ENCODE results near the gene DOCK9.

Gene DOCK9

GRCh38 chr13:98874029-98874397, 103.9 kb downstream of the DOCK9 start:
- DNase-seq = no peak
- Histone ChIP-seq H3K27me3 (ENCODE audit: insufficient read depth, low read length) (no peaks in the 10 kb centered on the region), H3K4me2 (ENCODE audit: low read length) (no peak overlapping the region), H3K18ac (ENCODE audit: low read length) (no peak overlapping the region), H3K79me2 (ENCODE audit: control insufficient read depth, insufficient read depth, low read length, poor library complexity) (peaks cover 2% of the 10 kb centered on the region), H2BK12ac (ENCODE audit: low read length) (no peak overlapping the region), H4K8ac (ENCODE audit: low read depth, low read length) (no peak overlapping the region), H3K36me3 (ENCODE audit: control insufficient read depth in 1 of 2, insufficient read depth in 2 of 2, low read length in 2 of 2) (peaks cover 28 to 37% of the 10 kb centered on the region in 2 experiments), H3K4me3 (ENCODE audit: low read depth, low read length) (no peak overlapping the region), H3K23ac (ENCODE audit: low read length) (no peak overlapping the region), H3K4me1 (ENCODE audit: control insufficient read depth in 1 of 2, insufficient read depth in 2 of 2, low read length in 2 of 2) (peaks cover 3 to 11% of the 10 kb centered on the region in 2 experiments), H2BK5ac (ENCODE audit: low read depth, low read length, poor library complexity) (no peak overlapping the region), H4K12ac (ENCODE audit: low read depth, low read length) (no peak overlapping the region), H2AK5ac (ENCODE audit: low read length) (no peak overlapping the region), H3K14ac (ENCODE audit: low read length) (no peak overlapping the region), H3K27ac (ENCODE audit: low read depth, low read length) (no peak overlapping the region), H3K9me3 (ENCODE audit: insufficient read depth, low read depth, low read length) (peaks cover 3% of the 10 kb centered on the region), H4K91ac (ENCODE audit: low read depth, low read length) (no peak overlapping the region), H3K9ac (ENCODE audit: low read length) (no peak overlapping the region), H3K4ac (ENCODE audit: low read depth, low read length) (no peak overlapping the region), H2BK120ac (ENCODE audit: insufficient read depth, low read length, poor library complexity) (no peak overlapping the region), H3K79me1 (ENCODE audit: low read length) (no peaks in the 10 kb centered on the region), H2AFZ (ENCODE audit: insufficient read depth, low read length, poor library complexity) (no peak overlapping the region)
- WGBS (ENCODE audit: extremely low coverage, insufficient coverage, insufficient read length) = no CpG with 5 or more reads among the region's 2 CpGs

DNA sequence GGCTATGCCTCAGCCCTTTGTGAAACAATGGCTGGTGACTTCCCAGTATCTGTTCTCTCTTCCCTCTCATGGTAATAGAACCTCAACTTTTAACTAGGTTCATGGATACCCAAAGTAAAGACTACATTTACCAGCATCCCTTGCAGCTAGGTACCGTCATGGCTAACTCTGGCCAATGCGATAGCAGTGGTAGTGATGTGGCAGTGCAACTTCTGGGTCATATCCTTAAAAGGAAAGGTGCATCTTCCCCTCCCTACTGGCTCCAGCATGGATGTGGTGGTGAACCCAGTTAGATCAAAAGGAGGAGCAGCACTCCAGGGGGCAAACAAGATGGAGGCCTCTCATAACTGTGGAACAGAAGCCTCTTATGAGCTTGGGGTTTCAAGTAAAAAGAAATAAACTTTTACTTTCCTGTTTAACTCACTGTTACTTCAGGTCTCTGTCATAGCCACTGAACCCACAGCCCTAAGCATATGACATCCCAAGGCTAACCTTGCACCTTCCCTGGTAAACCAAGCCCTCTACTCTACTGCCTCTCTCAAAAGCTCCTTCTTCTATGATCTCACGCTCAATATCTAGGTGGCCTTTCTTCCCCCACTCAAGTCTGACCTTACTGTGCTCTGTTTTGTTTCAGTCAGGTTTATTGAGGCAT, 104.4 kb downstream of the DOCK9 start:
- WGBS (ENCODE audit: extremely low coverage, insufficient coverage, insufficient read length) = no CpG with 5 or more reads among the region's 3 CpGs
- Histone ChIP-seq H3K79me1 (ENCODE audit: low read length) (no peaks in the 10 kb centered on the region), H3K23ac (ENCODE audit: low read length) (no peak overlapping the region), H3K9me3 (ENCODE audit: insufficient read depth, low read depth, low read length) (peaks cover 3% of the 10 kb centered on the region), H3K36me3 (ENCODE audit: control insufficient read depth in 1 of 2, insufficient read depth in 2 of 2, low read length in 2 of 2) (peaks cover 23 to 34% of the 10 kb centered on the region in 2 experiments), H4K91ac (ENCODE audit: low read depth, low read length) (no peak overlapping the region), H4K8ac (ENCODE audit: low read depth, low read length) (no peak overlapping the region), H4K12ac (ENCODE audit: low read depth, low read length) (no peak overlapping the region), H2BK120ac (ENCODE audit: insufficient read depth, low read length, poor library complexity) (no peak overlapping the region), H3K79me2 (ENCODE audit: control insufficient read depth, insufficient read depth, low read length, poor library complexity) (peaks cover 2% of the 10 kb centered on the region), H3K27ac (ENCODE audit: low read depth, low read length) (no peak overlapping the region), H3K4ac (ENCODE audit: low read depth, low read length) (no peak overlapping the region), H2AFZ (ENCODE audit: insufficient read depth, low read length, poor library complexity) (no peak overlapping the region), H2BK12ac (ENCODE audit: low read length) (no peak overlapping the region), H3K4me2 (ENCODE audit: low read length) (no peak overlapping the region), H2AK5ac (ENCODE audit: low read length) (no peak overlapping the region), H3K9ac (ENCODE audit: low read length) (no peak overlapping the region), H3K4me1 (ENCODE audit: control insufficient read depth in 1 of 2, insufficient read depth in 2 of 2, low read length in 2 of 2) (peaks cover 3 to 11% of the 10 kb centered on the region in 2 experiments), H2BK5ac (ENCODE audit: low read depth, low read length, poor library complexity) (no peak overlapping the region), H3K4me3 (ENCODE audit: low read depth, low read length) (no peak overlapping the region), H3K27me3 (ENCODE audit: insufficient read depth, low read length) (no peaks in the 10 kb centered on the region), H3K18ac (ENCODE audit: low read length) (no peak overlapping the region), H3K14ac (ENCODE audit: low read length) (no peak overlapping the region)
- DNase-seq = no peak

DNA sequence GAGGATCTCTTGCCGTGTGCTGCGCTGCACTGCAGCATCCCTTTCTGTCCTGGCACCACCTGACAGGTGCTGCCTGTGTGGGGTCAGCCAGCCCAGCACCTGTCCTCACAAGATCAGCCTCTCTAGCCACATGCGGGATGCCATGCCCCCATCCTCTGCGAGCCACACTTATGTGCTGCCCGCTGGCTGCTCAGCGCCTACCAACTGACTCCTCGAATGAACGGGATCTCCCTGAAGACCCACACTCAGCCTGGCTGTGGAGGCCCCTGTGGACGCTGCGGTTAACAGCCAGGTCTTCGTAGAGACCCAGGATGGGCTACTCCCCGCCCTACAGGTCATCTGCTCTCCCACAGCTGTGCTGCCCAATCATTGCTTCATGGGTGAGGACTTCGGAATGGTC, 106.1 kb downstream of the DOCK9 start:
- H3K79me2 ChIP-seq (ENCODE audit: control insufficient read depth, insufficient read depth, low read length, poor library complexity) = peaks cover 2% of the 10 kb centered on the region
- H3K27ac ChIP-seq (ENCODE audit: low read depth, low read length) = no peak overlapping the region
- H3K9ac ChIP-seq (ENCODE audit: low read length) = no peak overlapping the region
- no peak overlapping the region for H3K23ac ChIP-seq (ENCODE audit: low read length)
- peaks cover 3% of the 10 kb centered on the region for H3K9me3 ChIP-seq (ENCODE audit: insufficient read depth, low read depth, low read length)
- no peak for DNase-seq
- no peak overlapping the region for H2AK5ac ChIP-seq (ENCODE audit: low read length)
- H4K91ac ChIP-seq (ENCODE audit: low read depth, low read length) = no peak overlapping the region
- no peak overlapping the region for H3K4me3 ChIP-seq (ENCODE audit: low read depth, low read length)
- no peak overlapping the region for H2BK5ac ChIP-seq (ENCODE audit: low read depth, low read length, poor library complexity)
- no peaks in the 10 kb centered on the region for H3K27me3 ChIP-seq (ENCODE audit: insufficient read depth, low read length)
- WGBS (ENCODE audit: extremely low coverage, insufficient coverage, insufficient read length) = no CpG with 5 or more reads among the region's 13 CpGs
- H2BK12ac ChIP-seq (ENCODE audit: low read length) = no peak overlapping the region
- H3K4ac ChIP-seq (ENCODE audit: low read depth, low read length) = no peak overlapping the region
- peak overlapping the region; percentile 7 for H4K8ac ChIP-seq (ENCODE audit: low read depth, low read length)
- peaks cover 3 to 11% of the 10 kb centered on the region in 2 experiments for H3K4me1 ChIP-seq (ENCODE audit: control insufficient read depth in 1 of 2, insufficient read depth in 2 of 2, low read length in 2 of 2)
- no peak overlapping the region for H3K14ac ChIP-seq (ENCODE audit: low read length)
- no peak overlapping the region for H3K18ac ChIP-seq (ENCODE audit: low read length)
- H2BK120ac ChIP-seq (ENCODE audit: insufficient read depth, low read length, poor library complexity) = no peak overlapping the region
- H3K36me3 ChIP-seq (ENCODE audit: control insufficient read depth in 1 of 2, insufficient read depth in 2 of 2, low read length in 2 of 2) = peaks cover 19 to 32% of the 10 kb centered on the region in 2 experiments
- no peak overlapping the region for H2AFZ ChIP-seq (ENCODE audit: insufficient read depth, low read length, poor library complexity)
- no peak overlapping the region for H4K12ac ChIP-seq (ENCODE audit: low read depth, low read length)
- no peak overlapping the region for H3K4me2 ChIP-seq (ENCODE audit: low read length)
- H3K79me1 ChIP-seq (ENCODE audit: low read length) = no peaks in the 10 kb centered on the region

DNA sequence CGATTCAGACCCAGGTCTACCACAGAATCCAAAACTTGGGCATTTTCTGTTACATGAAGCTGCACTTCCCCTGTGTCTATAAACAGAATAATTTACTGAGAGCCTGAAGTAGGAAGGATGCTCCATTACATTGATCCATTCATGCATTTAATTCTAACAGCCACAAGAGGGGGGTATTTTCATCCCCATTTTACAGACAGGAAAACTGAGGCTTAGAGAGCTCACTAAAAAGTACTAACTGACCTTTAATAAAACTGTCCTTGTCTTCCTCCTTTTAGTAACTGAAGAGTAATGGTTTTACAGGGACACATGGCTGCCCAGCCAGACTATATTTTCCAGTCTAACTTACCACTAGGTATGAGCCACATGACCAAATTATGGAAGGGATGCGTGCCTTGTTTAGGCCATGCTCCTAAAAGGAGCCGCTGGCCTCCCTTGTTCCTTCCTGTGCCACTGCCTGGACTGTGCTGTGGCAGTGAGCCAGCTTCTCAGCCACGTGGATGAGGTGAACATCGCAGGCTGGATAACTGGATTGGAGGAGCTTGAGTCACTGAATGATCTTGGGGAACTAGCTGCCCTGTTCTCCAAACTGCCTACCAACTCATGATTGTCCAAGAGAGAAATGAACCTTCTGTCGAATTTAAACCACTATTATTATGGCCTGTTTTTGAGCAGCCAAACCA, 108.3 kb downstream of the DOCK9 start:
- Histone ChIP-seq H4K91ac (ENCODE audit: low read depth, low read length) (no peak overlapping the region), H4K8ac (ENCODE audit: low read depth, low read length) (no peak overlapping the region), H3K23ac (ENCODE audit: low read length) (no peak overlapping the region), H2AFZ (ENCODE audit: insufficient read depth, low read length, poor library complexity) (no peak overlapping the region), H4K12ac (ENCODE audit: low read depth, low read length) (no peak overlapping the region), H3K9me3 (ENCODE audit: insufficient read depth, low read depth, low read length) (peaks cover 5% of the 10 kb centered on the region), H2BK12ac (ENCODE audit: low read length) (no peak overlapping the region), H3K4me1 (ENCODE audit: control insufficient read depth in 1 of 2, insufficient read depth in 2 of 2, low read length in 2 of 2) (no peaks in the 10 kb centered on the region), H3K4me2 (ENCODE audit: low read length) (no peak overlapping the region), H2BK120ac (ENCODE audit: insufficient read depth, low read length, poor library complexity) (no peak overlapping the region), H3K27me3 (ENCODE audit: insufficient read depth, low read length) (no peaks in the 10 kb centered on the region), H3K79me1 (ENCODE audit: low read length) (no peaks in the 10 kb centered on the region), H2AK5ac (ENCODE audit: low read length) (no peak overlapping the region), H3K14ac (ENCODE audit: low read length) (no peak overlapping the region), H2BK5ac (ENCODE audit: low read depth, low read length, poor library complexity) (no peak overlapping the region), H3K36me3 (ENCODE audit: control insufficient read depth in 1 of 2, insufficient read depth in 2 of 2, low read length in 2 of 2) (peaks cover 30 to 48% of the 10 kb centered on the region in 2 experiments), H3K79me2 (ENCODE audit: control insufficient read depth, insufficient read depth, low read length, poor library complexity) (peaks cover 2% of the 10 kb centered on the region), H3K9ac (ENCODE audit: low read length) (no peak overlapping the region), H3K18ac (ENCODE audit: low read length) (no peak overlapping the region), H3K27ac (ENCODE audit: low read depth, low read length) (no peak overlapping the region), H3K4me3 (ENCODE audit: low read depth, low read length) (peak overlapping the region; percentile 25), H3K4ac (ENCODE audit: low read depth, low read length) (no peak overlapping the region)
- DNase-seq = peak in 1 of 2 donors; percentile 45
- WGBS (ENCODE audit: extremely low coverage, insufficient coverage, insufficient read length) = no CpG with 5 or more reads among the region's 6 CpGs

Measured in trophoblast cell (in vitro differentiated cells and primary cell).